Non-pigmented ciliary epithelial cell (primary cell): ENCODE results near the gene SDHAF2.
"Not testable (repeated sequence)": the region's sequence is repeated elsewhere in the genome, so short reads cannot be mapped to it uniquely, and the experiment has no call there.

Experiments used
- DNase-seq: peaks from one replicate; pipeline ENCODE4 v3.0.0-alpha.2; 2010; ENCODE audit warnings: low read depth

The SDHAF2 gene

GRCh38 chr11:61429691-61430582, at the start of gene SDHAF2, which contains the start of gene CPSF7:
SDHAF2 (plus strand) TSS chr11:61430124; CDS start chr11:61430147, 23 bp downstream.
CPSF7 (minus strand) TSS chr11:61429975; CDS start chr11:61429235, 740 bp downstream.
- DNase-seq = peak; percentile 49

GRCh38 chr11:61380884-61381283, 49.0 kb upstream of the SDHAF2 start:
- no peak for DNase-seq

GRCh38 chr11:61383859-61384258, 46.1 kb upstream of the SDHAF2 start:
- DNase-seq = not testable (repeated sequence)

GRCh38 chr11:61384271-61385242, 45.4 kb upstream of the SDHAF2 start:
- DNase-seq = no peak

GRCh38 chr11:61390161-61390560, 39.8 kb upstream of the SDHAF2 start:
- no peak for DNase-seq

- no peak for DNase-seq
Observed at GRCh38 chr11:61392981-61393595, 36.8 kb upstream of the SDHAF2 start.

GRCh38 chr11:61401173-61401572, 28.8 kb upstream of the SDHAF2 start:
- no peak for DNase-seq

- DNase-seq = no peak
Observed at GRCh38 chr11:61401573-61401972, 28.4 kb upstream of the SDHAF2 start.

- no peak for DNase-seq
Observed at GRCh38 chr11:61403658-61404057, 26.3 kb upstream of the SDHAF2 start.

GRCh38 chr11:61404103-61404502, 25.8 kb upstream of the SDHAF2 start:
- DNase-seq = no peak

GRCh38 chr11:61404641-61405040, 25.3 kb upstream of the SDHAF2 start:
- DNase-seq = no peak

- DNase-seq = no peak
Observed at GRCh38 chr11:61406067-61406466, 23.9 kb upstream of the SDHAF2 start.

GRCh38 chr11:61406991-61407728, 22.8 kb upstream of the SDHAF2 start:
- DNase-seq = no peak

GRCh38 chr11:61411589-61411988, 18.3 kb upstream of the SDHAF2 start:
- no peak for DNase-seq

GRCh38 chr11:61413496-61413895, 16.4 kb upstream of the SDHAF2 start:
- no peak for DNase-seq

GRCh38 chr11:61414547-61414946, 15.4 kb upstream of the SDHAF2 start:
- no peak for DNase-seq

GRCh38 chr11:61415381-61415780, 14.5 kb upstream of the SDHAF2 start:
- DNase-seq = no peak

GRCh38 chr11:61416941-61417340, 13.0 kb upstream of the SDHAF2 start:
- no peak for DNase-seq

GRCh38 chr11:61417670-61418069, 12.3 kb upstream of the SDHAF2 start:
- no peak for DNase-seq

- no peak for DNase-seq
Observed at GRCh38 chr11:61418136-61418535, 11.8 kb upstream of the SDHAF2 start.

GRCh38 chr11:61422226-61422625, 7.7 kb upstream of the SDHAF2 start:
- no peak for DNase-seq
